HG02678 (cell line): ENCODE measurements around the gene AFF4.
"Not testable (repeated sequence)": the region's sequence is repeated elsewhere in the genome, so short reads cannot be mapped to it uniquely, and the experiment has no call there.

Source experiments
- ATAC-seq: cut with Tn5 transposase; IDR thresholded peaks from one replicate; pipeline ENCODE4 v1.9.1; 2021; ENCODE audit warnings: mild to moderate bottlenecking, moderate library complexity; ENCODE audit not compliant: unreplicated experiment

Gene AFF4

GRCh38 chr5:132854992-132855391 is 108.4 kb downstream of the AFF4 start:
- ATAC-seq: not testable (repeated sequence)

- no peak for ATAC-seq
Observed at GRCh38 chr5:132854301-132854700, 109.1 kb downstream of the AFF4 start.

- no peak for ATAC-seq
Observed at GRCh38 chr5:132853790-132854189, 109.6 kb downstream of the AFF4 start.

- ATAC-seq: no peak
Observed at GRCh38 chr5:132853323-132853722, 110.1 kb downstream of the AFF4 start.

GRCh38 chr5:132850066-132850465 is 113.4 kb downstream of the AFF4 start:
- ATAC-seq: no peak

- no peak for ATAC-seq
Observed at GRCh38 chr5:132849347-132849746, 114.1 kb downstream of the AFF4 start.

GRCh38 chr5:132848270-132848669 is 115.2 kb downstream of the AFF4 start:
- no peak for ATAC-seq

- ATAC-seq: no peak
Observed at GRCh38 chr5:132841305-132841704, 122.1 kb downstream of the AFF4 start.

- ATAC-seq: no peak
Observed at GRCh38 chr5:132840896-132841295, 122.5 kb downstream of the AFF4 start.

GRCh38 chr5:132840313-132840712 is 123.1 kb downstream of the AFF4 start:
- no peak for ATAC-seq

- no peak for ATAC-seq
Observed at GRCh38 chr5:132839426-132840301, 123.8 kb downstream of the AFF4 start.

GRCh38 chr5:132838516-132839282 is 124.7 kb downstream of the AFF4 start:
- no peak for ATAC-seq

GRCh38 chr5:132837868-132838267 is 125.6 kb downstream of the AFF4 start:
- ATAC-seq: no peak

GRCh38 chr5:132836852-132837251 is 126.6 kb downstream of the AFF4 start:
- ATAC-seq: no peak

GRCh38 chr5:132834057-132834456 is 129.4 kb downstream of the AFF4 start:
- ATAC-seq: no peak

- no peak for ATAC-seq
Observed at GRCh38 chr5:132832612-132833011, 130.8 kb downstream of the AFF4 start.

- no peak for ATAC-seq
Observed at GRCh38 chr5:132831095-132831860, 132.2 kb downstream of the AFF4 start.

GRCh38 chr5:132830436-132831094 is 132.9 kb downstream of the AFF4 start, which contains the start of gene SHROOM1:
Gene SHROOM1 (minus strand): TSS chr5:132830647. CDS start chr5:132826140, 4,507 bp downstream.
- ATAC-seq: peak; percentile 65

GRCh38 chr5:132829742-132830435 is 133.5 kb downstream of the AFF4 start:
- ATAC-seq: peak; percentile 77
